ENCODE results near the gene RBM5.

DNA sequence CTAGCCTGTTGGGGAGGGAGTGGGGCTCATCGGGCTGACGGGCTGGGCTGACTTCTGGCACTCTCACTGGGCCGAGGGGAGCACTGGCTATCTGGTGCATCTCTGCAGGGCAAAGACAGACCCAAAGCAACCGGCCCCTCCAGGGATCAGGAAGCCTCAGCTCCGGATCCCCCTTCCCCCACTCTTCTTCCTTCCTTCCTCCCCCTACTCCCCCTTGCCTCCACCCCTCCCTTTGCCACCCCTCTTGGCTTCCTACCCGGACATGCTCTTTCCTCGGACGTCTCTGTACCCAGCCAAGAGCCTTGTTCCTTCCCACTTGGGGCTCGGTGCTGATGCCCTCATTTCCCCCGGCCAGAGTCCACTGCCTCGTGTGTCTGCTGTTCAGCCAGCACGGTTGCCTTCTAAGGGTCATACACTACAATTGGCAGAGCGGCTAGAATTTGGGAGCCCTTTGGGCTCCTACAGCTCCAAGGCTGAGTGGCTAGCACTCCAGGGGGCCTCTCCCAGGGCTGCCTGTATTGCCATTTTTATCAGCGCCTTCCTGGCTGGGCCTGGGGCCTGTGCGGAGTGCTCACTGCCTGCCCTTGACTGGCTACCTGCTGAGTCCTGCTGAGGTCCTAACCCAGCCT, 77.3 kb downstream of the RBM5 start:
- TF ChIP-seq, protein P1, sequence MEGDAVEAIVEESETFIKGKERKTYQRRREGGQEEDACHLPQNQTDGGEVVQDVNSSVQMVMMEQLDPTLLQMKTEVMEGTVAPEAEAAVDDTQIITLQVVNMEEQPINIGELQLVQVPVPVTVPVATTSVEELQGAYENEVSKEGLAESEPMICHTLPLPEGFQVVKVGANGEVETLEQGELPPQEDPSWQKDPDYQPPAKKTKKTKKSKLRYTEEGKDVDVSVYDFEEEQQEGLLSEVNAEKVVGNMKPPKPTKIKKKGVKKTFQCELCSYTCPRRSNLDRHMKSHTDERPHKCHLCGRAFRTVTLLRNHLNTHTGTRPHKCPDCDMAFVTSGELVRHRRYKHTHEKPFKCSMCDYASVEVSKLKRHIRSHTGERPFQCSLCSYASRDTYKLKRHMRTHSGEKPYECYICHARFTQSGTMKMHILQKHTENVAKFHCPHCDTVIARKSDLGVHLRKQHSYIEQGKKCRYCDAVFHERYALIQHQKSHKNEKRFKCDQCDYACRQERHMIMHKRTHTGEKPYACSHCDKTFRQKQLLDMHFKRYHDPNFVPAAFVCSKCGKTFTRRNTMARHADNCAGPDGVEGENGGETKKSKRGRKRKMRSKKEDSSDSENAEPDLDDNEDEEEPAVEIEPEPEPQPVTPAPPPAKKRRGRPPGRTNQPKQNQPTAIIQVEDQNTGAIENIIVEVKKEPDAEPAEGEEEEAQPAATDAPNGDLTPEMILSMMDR (IDR thresholded peaks at IDR 0.05): no peak
- no peak for TF ChIP-seq ZFX (IDR thresholded peaks at IDR 0.05; ENCODE audit: borderline replicate concordance)

All from 22Rv1 (cell line).